GM23248 (cell line): Measurements from ENCODE around the gene BDH1. TPM values are rescaled to one million over a fixed set of nuclear protein-coding genes. Genes with fewer than 3 reads are reported as not detected.

Source experiments
- DNase-seq: peaks from one replicate; pipeline ENCODE4 v3.0.0-alpha.2; 2015
- H2AFZ ChIP-seq: fragments of 200-600 bp; sonication (generic); 2 replicates; pipeline ENCODE4 v1.6.1; 2016; ENCODE audit warnings: antibody characterized with exemption
- H3F3A ChIP-seq: fragments of 200-600 bp; sonication (generic); 2 replicates; pipeline ENCODE4 v1.6.1; 2016; ENCODE audit warnings: mild to moderate bottlenecking, antibody characterized with exemption, mixed run types; ENCODE audit not compliant: insufficient read depth
- H3K27ac ChIP-seq: fragments of 200-600 bp; sonication (generic); 2 replicates; pipeline ENCODE4 v1.5.1; 2016; ENCODE audit warnings: mild to moderate bottlenecking
- H3K27me3 ChIP-seq: fragments of 200-600 bp; sonication (generic); replicated peaks from 2 replicates; pipeline ENCODE4 v1.6.1; 2016; ENCODE audit warnings: mild to moderate bottlenecking; ENCODE audit not compliant: insufficient read depth
- H3K36me3 ChIP-seq: fragments of 200-600 bp; sonication (generic); 2 replicates; pipeline ENCODE4 v1.6.1; 2016; ENCODE audit warnings: low read depth, mild to moderate bottlenecking
- H3K4me1 ChIP-seq: fragments of 200-600 bp; sonication (generic); 2 replicates; pipeline ENCODE4 v1.6.1; 2016; ENCODE audit warnings: mild to moderate bottlenecking; ENCODE audit not compliant: insufficient read depth
- H3K4me2 ChIP-seq: fragments of 200-600 bp; sonication (generic); one replicate; pipeline ENCODE4 v1.6.1; 2016; ENCODE audit warnings: mild to moderate bottlenecking; ENCODE audit not compliant: unreplicated experiment
- H3K4me3 ChIP-seq: fragments of 200-600 bp; sonication (generic); 2 replicates; pipeline ENCODE4 v1.5.1; 2016; ENCODE audit warnings: mild to moderate bottlenecking
- H3K79me2 ChIP-seq: fragments of 200-600 bp; sonication (generic); 2 replicates; pipeline ENCODE4 v1.6.1; 2016; ENCODE audit warnings: mild to moderate bottlenecking; ENCODE audit not compliant: insufficient read depth
- H3K9ac ChIP-seq: fragments of 200-600 bp; sonication (generic); 2 replicates; pipeline ENCODE4 v1.6.1; 2016; ENCODE audit warnings: mild to moderate bottlenecking
- H3K9me2 ChIP-seq: fragments of 200-600 bp; sonication (generic); 2 replicates; pipeline ENCODE4 v1.6.1; 2016; ENCODE audit warnings: mixed run types, mild to moderate bottlenecking, moderate library complexity; ENCODE audit not compliant: insufficient read depth
- H3K9me3 ChIP-seq: fragments of 200-600 bp; sonication (generic); one replicate; pipeline ENCODE4 v1.6.1; 2017; ENCODE audit warnings: low read depth
- H4K20me1 ChIP-seq: fragments of 200-600 bp; sonication (generic); 2 replicates; pipeline ENCODE4 v1.6.0; 2016; ENCODE audit not compliant: insufficient read depth
- EZH2 ChIP-seq: fragments of 200-600 bp; sonication (generic); IDR thresholded peaks from 2 replicates; pipeline ENCODE4 v1.6.1; 2018; ENCODE audit warnings: antibody characterized with exemption, mild to moderate bottlenecking; ENCODE audit not compliant: insufficient read depth, poor library complexity, severe bottlenecking
- EZH2phosphoT487 ChIP-seq: fragments of 200-600 bp; sonication (generic); IDR thresholded peaks from 2 replicates; pipeline ENCODE4 v1.6.1; 2018; ENCODE audit warnings: antibody characterized with exemption, moderate library complexity, mild to moderate bottlenecking, low read depth; ENCODE audit not compliant: insufficient read depth
- WGBS, 2 experiments: methylation state at CpG; one replicate each; pipeline ENCODE4 v1.1.6; 2015 to 2017; ENCODE audit warnings: low lambda C conversion rate in 2 of 2, low coverage in 1 of 2; ENCODE audit errors: missing lambda C conversion rate in 2 of 2; 5-methylcytosine and 5-hydroxymethylcytosine counted together
- in situ Hi-C: fragments of 300-500 bp; cut with MboI; formaldehyde crosslinking; loops from 2 replicates; pipeline ENCODE4 v1.15.0; 2020
- polyA plus RNA-seq: library from polyadenylated mRNA; unstranded; fragments of >200 nt; fragmentation: Nextera tagmentation; extraction: Ambion mirVana; gene quantifications from 2 replicates; pipeline ENCODE4 v1.2.1, GENCODE V29; 2016
- total RNA-seq: library from RNA; depleted of rRNA; stranded (reverse); fragments of >200 nt; shearing (Covaris generic); gene quantifications from 2 replicates; pipeline ENCODE4 v1.2.3, GENCODE V29; 2014

BDH1 gene
- total and polyA plus RNA-seq, 2 experiments from 2014 or later = 2.7 to 3.4 TPM

GRCh38 chr3:197516517-197516889 lies 39.3 kb downstream of the BDH1 start:
- H3K4me2 ChIP-seq = no peak overlapping the region
- H3K9ac ChIP-seq = 0 out of 2 replicates have a peak overlapping the region, but pooled peaks have one; percentile 6
- H2AFZ ChIP-seq = no peak overlapping the region
- no peaks in the 10 kb centered on the region for H4K20me1 ChIP-seq
- no peaks in the 10 kb centered on the region for H3K79me2 ChIP-seq
- in situ Hi-C loops = no loop called here
- 34% methylated on average over 6 of the region's 6 CpGs for WGBS, 2 experiments
- peak; percentile 94 for DNase-seq
- H3K27ac ChIP-seq = no peak overlapping the region
- H3K9me3 ChIP-seq = no peaks in the 10 kb centered on the region
- H3K4me3 ChIP-seq = no peak overlapping the region
- H3K36me3 ChIP-seq = no peaks in the 10 kb centered on the region
- H3K4me1 ChIP-seq = peaks cover 12% of the 10 kb centered on the region
- peaks cover 4% of the 10 kb centered on the region for H3F3A ChIP-seq
- no peak for TF ChIP-seq EZH2
- no peak for TF ChIP-seq EZH2phosphoT487
- no peaks in the 10 kb centered on the region for H3K27me3 ChIP-seq
- H3K9me2 ChIP-seq = no peaks in the 10 kb centered on the region

- in situ Hi-C loops = no loop called here
- TF ChIP-seq EZH2 (no peak), EZH2phosphoT487 (no peak)
- no peak for DNase-seq
Observed at GRCh38 chr3:197514786-197515355, 40.9 kb downstream of the BDH1 start.

GRCh38 chr3:197513953-197514785 lies 41.6 kb downstream of the BDH1 start:
- Histone ChIP-seq H3K4me2 (no peak overlapping the region), H3K4me1 (peaks cover 21% of the 10 kb centered on the region), H3K9me2 (no peaks in the 10 kb centered on the region), H4K20me1 (no peaks in the 10 kb centered on the region), H3F3A (peaks cover 11% of the 10 kb centered on the region), H3K79me2 (no peaks in the 10 kb centered on the region), H3K36me3 (no peaks in the 10 kb centered on the region), H3K27ac (no peak overlapping the region), H2AFZ (no peak overlapping the region), H3K4me3 (no peak overlapping the region), H3K27me3 (no peaks in the 10 kb centered on the region), H3K9ac (no peak overlapping the region), H3K9me3 (no peaks in the 10 kb centered on the region)
- in situ Hi-C loops = no loop called here
- 90 to 92% methylated on average over 17 to 18 of the region's 18 CpGs for WGBS, 2 experiments
- no peak for DNase-seq
- no peak for TF ChIP-seq EZH2
- no peak for TF ChIP-seq EZH2phosphoT487

More at GRCh38 chr3:197514786-197515355, 40.9 kb downstream of the BDH1 start:
- no peaks in the 10 kb centered on the region for H3K9me2 ChIP-seq
- 86% methylated on average over 10 of the region's 10 CpGs for WGBS, 2 experiments
- H3K4me1 ChIP-seq = peaks cover 21% of the 10 kb centered on the region
- no peak overlapping the region for H3K9ac ChIP-seq
- H3K4me2 ChIP-seq = no peak overlapping the region
- no peaks in the 10 kb centered on the region for H3K27me3 ChIP-seq
- H4K20me1 ChIP-seq = no peaks in the 10 kb centered on the region
- H3K79me2 ChIP-seq = no peaks in the 10 kb centered on the region
- no peak overlapping the region for H2AFZ ChIP-seq
- no peaks in the 10 kb centered on the region for H3K36me3 ChIP-seq
- H3K9me3 ChIP-seq = no peaks in the 10 kb centered on the region
- peaks cover 11% of the 10 kb centered on the region for H3F3A ChIP-seq
- no peak overlapping the region for H3K27ac ChIP-seq
- H3K4me3 ChIP-seq = no peak overlapping the region

DNA sequence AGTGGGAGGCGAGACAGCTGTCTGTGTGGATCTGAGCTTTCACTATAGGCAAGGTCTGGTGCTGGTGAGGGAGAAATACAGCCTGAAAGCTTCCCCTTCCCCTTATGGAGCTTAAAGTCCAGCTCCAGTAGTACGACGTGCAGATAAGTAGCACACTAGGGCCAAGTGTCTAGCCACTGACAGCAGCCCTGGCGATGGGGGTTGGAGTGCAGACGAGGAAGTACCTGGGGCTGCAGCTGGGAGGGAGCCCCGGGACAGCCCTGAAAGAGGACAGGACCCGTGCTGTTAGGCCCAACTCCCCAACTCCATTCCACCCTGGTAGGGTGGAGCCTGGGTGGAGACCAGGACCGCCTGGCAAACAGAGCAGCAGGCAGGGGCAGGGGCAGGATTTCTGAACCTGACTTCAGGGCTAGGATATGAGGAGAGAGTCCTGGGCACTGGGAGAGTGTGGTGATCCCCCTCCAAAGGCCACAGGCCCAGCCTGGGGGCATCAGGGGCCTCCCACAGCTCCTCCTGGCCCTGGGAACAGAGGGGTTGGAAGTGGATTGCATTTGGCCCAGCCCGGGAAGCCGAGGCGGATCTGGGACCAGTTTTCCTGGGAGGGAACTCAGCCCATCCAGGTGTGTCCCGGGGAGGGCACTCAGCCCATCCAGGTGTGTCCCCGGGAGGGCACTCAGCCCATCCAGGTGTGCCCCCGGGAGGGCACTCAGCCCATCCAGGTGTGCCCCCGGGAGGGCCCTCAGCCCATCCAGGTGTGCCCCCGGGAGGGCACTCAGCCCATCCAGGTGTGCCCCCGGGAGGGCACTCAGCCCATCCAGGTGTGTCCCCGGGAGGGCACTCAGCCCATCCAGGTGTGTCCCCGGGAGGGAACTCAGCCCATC lies 42.8 kb downstream of the BDH1 start:
- WGBS, 2 experiments = 84 to 88% methylated on average over 14 to 15 of the region's 19 CpGs
- Histone ChIP-seq H4K20me1 (no peaks in the 10 kb centered on the region), H3K36me3 (no peaks in the 10 kb centered on the region), H3K9ac (no peak overlapping the region), H3K27ac (no peak overlapping the region), H3K9me2 (no peaks in the 10 kb centered on the region), H3F3A (peaks cover 11% of the 10 kb centered on the region), H3K9me3 (no peaks in the 10 kb centered on the region), H3K79me2 (no peaks in the 10 kb centered on the region), H3K4me1 (peaks cover 21% of the 10 kb centered on the region), H3K4me3 (no peak overlapping the region), H3K27me3 (no peaks in the 10 kb centered on the region), H2AFZ (no peak overlapping the region), H3K4me2 (no peak overlapping the region)
- DNase-seq = no peak
- TF ChIP-seq EZH2 = no peak
- no peak for TF ChIP-seq EZH2phosphoT487
- in situ Hi-C loops = no loop called here
